Activated CD8-positive, alpha-beta T cell treated with anti-CD3 and anti-CD28 coated beads for 36 hours (primary cell): ENCODE measurements around the gene PLSCR1. TPM values are rescaled to one million over a fixed set of nuclear protein-coding genes. Genes with fewer than 3 reads are reported as not detected.

Experiments used
- ATAC-seq: fragments of 200-7000 bp; cut with Tn5 transposase; one replicate; pipeline ENCODE4 v1.10.0; 2021; ENCODE audit warnings: mild to moderate bottlenecking, moderate library complexity
- CTCF ChIA-PET: fragments of 350-600 bp; sonication (Branson Sonifier 250); formaldehyde crosslinking; loops from one replicate; lab custom pipeline; 2021; ENCODE audit warnings: antibody characterized with exemption; lab: Charles Lee
- POLR2A ChIA-PET: fragments of 350-600 bp; sonication (Branson Sonifier 250); formaldehyde crosslinking; loops from one replicate; lab custom pipeline; 2021; ENCODE audit warnings: antibody characterized with exemption; lab: Charles Lee
- DNase-seq: peaks from one replicate; pipeline ENCODE4 v3.0.0-alpha.2; 2020
- H3K27ac Mint-ChIP-seq: one replicate; pipeline ENCODE4 v1.8.0; 2021; ENCODE audit warnings: mild to moderate bottlenecking, mixed read lengths
- H3K27me3 Mint-ChIP-seq: one replicate; pipeline ENCODE4 v1.8.0; 2021; ENCODE audit warnings: mixed read lengths
- H3K36me3 Mint-ChIP-seq: one replicate; pipeline ENCODE4 v1.8.0; 2021; ENCODE audit warnings: low read depth, mixed read lengths
- H3K4me1 Mint-ChIP-seq: one replicate; pipeline ENCODE4 v1.8.0; 2021; ENCODE audit warnings: low read depth, mixed read lengths
- H3K4me3 Mint-ChIP-seq: one replicate; pipeline ENCODE4 v1.8.0; 2021; ENCODE audit warnings: mild to moderate bottlenecking, moderate library complexity, mixed read lengths
- H3K9me3 Mint-ChIP-seq: one replicate; pipeline ENCODE4 v1.8.0; 2021; ENCODE audit warnings: mixed read lengths
- CTCF ChIP-seq: fragments of 200-600 bp; IDR thresholded peaks from one replicate; pipeline ENCODE4 v1.8.0; 2022; ENCODE audit warnings: antibody characterized with exemption, mild to moderate bottlenecking
- intact Hi-C: fragments of 100-400 bp; cut with micrococcal nuclease; formaldehyde crosslinking; loops from one replicate; pipeline ENCODE4 v1.10.0; 2022
- total RNA-seq, 2 experiments: library from RNA; stranded (reverse); gene quantifications; one replicate each; pipeline ENCODE4 v1.2.3, GENCODE V29; 2021

Gene PLSCR1
- total RNA-seq, 2 experiments from 2014 or later: 36.4 to 38.9 TPM

DNA sequence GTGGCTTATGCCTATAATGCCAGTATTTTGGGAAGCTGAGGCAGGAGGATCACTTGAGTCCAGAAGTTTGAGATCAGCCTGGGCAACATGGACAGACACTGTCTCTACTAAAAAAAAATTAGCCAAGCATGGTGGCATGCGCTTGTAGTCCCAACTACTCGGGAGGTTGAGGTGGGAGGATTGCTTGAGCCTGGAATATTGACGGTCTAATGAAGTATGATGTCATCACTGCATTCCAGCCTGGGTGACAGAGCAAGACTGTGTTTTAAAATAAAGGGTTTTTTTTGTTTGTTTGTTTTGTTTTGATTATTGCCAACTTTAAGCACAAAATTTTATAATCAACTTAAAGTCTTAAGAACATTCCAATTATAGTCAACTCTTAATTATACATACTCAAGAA lies 6.8 kb downstream of the PLSCR1 start:
- intact Hi-C loops: no loop called here
- Mint-ChIP-seq H3K9me3 (no peaks in the 10 kb centered on the region), H3K4me3 (no peak overlapping the region), H3K27me3 (no peaks in the 10 kb centered on the region), H3K36me3 (peaks cover 41% of the 10 kb centered on the region), H3K27ac (no peak overlapping the region), H3K4me1 (peaks cover 53% of the 10 kb centered on the region)
- no peak for TF ChIP-seq CTCF
- ATAC-seq (no peak), DNase-seq (no peak)
- POLR2A ChIA-PET: no interaction called here
- CTCF ChIA-PET: no interaction called here

DNA sequence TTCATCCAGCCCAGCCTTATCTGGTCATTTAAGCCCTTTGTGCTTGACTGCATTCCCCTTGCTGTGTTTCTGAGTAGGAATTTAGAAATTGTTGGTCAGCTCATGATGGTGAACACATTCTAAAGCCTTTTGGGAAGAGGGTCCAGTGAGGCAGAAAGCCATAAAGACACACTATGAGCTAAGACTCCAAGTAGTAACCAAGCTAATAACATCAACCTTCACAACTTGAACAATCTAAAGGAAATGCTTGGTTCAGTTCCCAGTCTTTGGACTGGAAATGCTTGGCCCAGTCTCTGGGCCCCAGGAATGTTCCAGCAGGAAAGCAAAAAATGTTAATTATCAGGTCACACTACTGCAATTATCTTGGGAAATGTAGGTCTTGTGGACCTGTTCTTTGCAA lies 7.7 kb downstream of the PLSCR1 start:
- Mint-ChIP-seq H3K27me3 (no peaks in the 10 kb centered on the region), H3K4me3 (no peak overlapping the region), H3K4me1 (peaks cover 44% of the 10 kb centered on the region), H3K27ac (no peak overlapping the region), H3K9me3 (no peaks in the 10 kb centered on the region), H3K36me3 (peaks cover 36% of the 10 kb centered on the region)
- TF ChIP-seq CTCF: no peak
- DNase-seq (no peak), ATAC-seq (no peak)
- ChIA-PET POLR2A (no interaction called here), CTCF (no interaction called here)
- intact Hi-C loops: no loop called here

GRCh38 chr3:146532406-146532805 lies 12.0 kb downstream of the PLSCR1 start:
- H3K27ac Mint-ChIP-seq: no peak overlapping the region
- no peaks in the 10 kb centered on the region for H3K27me3 Mint-ChIP-seq
- POLR2A ChIA-PET: no interaction called here
- CTCF ChIA-PET: interaction anchor here (1.4 kb wide), 1 partner anchor 343 kb away, joined by 3 read pairs; no protein-coding TSS in a partner anchor
- ATAC-seq: no peak
- H3K36me3 Mint-ChIP-seq: peaks cover 28% of the 10 kb centered on the region
- TF ChIP-seq CTCF: no peak
- peaks cover 19% of the 10 kb centered on the region for H3K4me1 Mint-ChIP-seq
- intact Hi-C loops: no loop called here
- H3K9me3 Mint-ChIP-seq: no peaks in the 10 kb centered on the region
- DNase-seq: no peak
- H3K4me3 Mint-ChIP-seq: no peak overlapping the region

GRCh38 chr3:146530609-146531008 lies 13.8 kb downstream of the PLSCR1 start:
- ChIA-PET CTCF (interaction anchor here (1.4 kb wide), 1 partner anchor 16 kb away, joined by 3 read pairs; no protein-coding TSS in a partner anchor), POLR2A (interaction anchor here (0.9 to 1.2 kb wide), 2 partner anchors 13 to 14 kb away, joined by 3 to 4 read pairs; partner anchors contain the start of gene PLSCR1)
- intact Hi-C loops: no loop called here

DNA sequence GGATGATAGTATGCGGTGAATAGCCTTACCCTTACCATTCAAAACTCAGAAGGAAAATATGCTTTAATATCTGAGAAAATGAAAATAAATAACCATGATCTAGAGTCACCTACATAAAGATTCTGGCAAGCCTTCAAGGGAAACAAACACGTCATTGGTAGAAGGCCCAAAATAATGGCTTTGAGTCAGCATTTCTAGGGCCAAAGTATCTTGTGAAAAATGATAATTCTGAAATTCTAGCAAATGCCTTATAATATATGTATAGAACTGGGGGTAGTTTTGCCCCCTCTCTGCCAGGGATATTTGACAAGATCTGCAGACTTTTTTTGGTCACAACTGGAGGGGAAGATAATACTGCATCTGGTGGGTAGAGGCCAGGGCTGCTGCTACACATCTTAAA lies 15.4 kb downstream of the PLSCR1 start:
- POLR2A ChIA-PET: interaction anchor here (1.2 kb wide), 1 partner anchor 14 kb away, joined by 3 read pairs; no protein-coding TSS in a partner anchor
- H3K36me3 Mint-ChIP-seq: peaks cover 20% of the 10 kb centered on the region
- H3K27me3 Mint-ChIP-seq: no peaks in the 10 kb centered on the region
- H3K4me1 Mint-ChIP-seq: no peaks in the 10 kb centered on the region
- intact Hi-C loops: no loop called here
- no peak overlapping the region for H3K4me3 Mint-ChIP-seq
- H3K27ac Mint-ChIP-seq: no peak overlapping the region
- no peak for TF ChIP-seq CTCF
- CTCF ChIA-PET: no interaction called here
- H3K9me3 Mint-ChIP-seq: no peaks in the 10 kb centered on the region
- DNase-seq (no peak), ATAC-seq (no peak)

More at GRCh38 chr3:146530609-146531008, 13.8 kb downstream of the PLSCR1 start:
- Mint-ChIP-seq H3K9me3 (no peaks in the 10 kb centered on the region), H3K36me3 (peaks cover 25% of the 10 kb centered on the region), H3K27ac (no peak overlapping the region), H3K27me3 (no peaks in the 10 kb centered on the region), H3K4me3 (no peak overlapping the region), H3K4me1 (peaks cover 7% of the 10 kb centered on the region)
- no peak for ATAC-seq
- TF ChIP-seq CTCF: no peak
- DNase-seq: no peak
